Central memory CD8-positive, alpha-beta T cell (primary cell): ENCODE measurements around the gene DNAH1.

Source experiments
- ATAC-seq: fragments of 150-1000 bp; cut with Tn5 transposase; replicated peaks from 2 replicates; pipeline ENCODE4 v1.10.0; 2022; ENCODE audit warnings: mild to moderate bottlenecking, moderate FRiP score, moderate number of reproducible peaks; ENCODE audit not compliant: poor library complexity, severe bottlenecking; ENCODE audit errors: extremely low read depth
- DNase-seq, 2 donors: peaks; one replicate each; pipeline ENCODE4 v3.0.0; 2021; ENCODE audit warnings: low spot score in 2 of 2
- H3K27ac Mint-ChIP-seq: one replicate; pipeline ENCODE4 v1.8.0; 2022; ENCODE audit warnings: low read depth, mild to moderate bottlenecking, moderate library complexity, mixed read lengths
- H3K27me3 Mint-ChIP-seq: one replicate; pipeline ENCODE4 v1.8.0; 2022; ENCODE audit warnings: mixed read lengths
- H3K36me3 Mint-ChIP-seq: one replicate; pipeline ENCODE4 v1.8.0; 2022; ENCODE audit warnings: mild to moderate bottlenecking, moderate library complexity, mixed read lengths; ENCODE audit not compliant: insufficient read depth
- H3K4me1 Mint-ChIP-seq: one replicate; pipeline ENCODE4 v1.8.0; 2022; ENCODE audit warnings: mixed read lengths
- H3K4me3 Mint-ChIP-seq: one replicate; pipeline ENCODE4 v1.8.0; 2022; ENCODE audit warnings: mild to moderate bottlenecking, moderate library complexity, mixed read lengths
- H3K9me3 Mint-ChIP-seq: one replicate; pipeline ENCODE4 v1.8.0; 2022; ENCODE audit warnings: mixed read lengths

DNAH1 gene

GRCh38 chr3:52431459-52432223 lies 115.5 kb downstream of the DNAH1 start:
- H3K27ac Mint-ChIP-seq: no peak overlapping the region
- no peaks in the 10 kb centered on the region for H3K9me3 Mint-ChIP-seq
- no peak overlapping the region for H3K4me3 Mint-ChIP-seq
- H3K4me1 Mint-ChIP-seq: peaks cover 11% of the 10 kb centered on the region
- H3K27me3 Mint-ChIP-seq: no peaks in the 10 kb centered on the region
- ATAC-seq: no peak
- H3K36me3 Mint-ChIP-seq: no peaks in the 10 kb centered on the region
- no peak for DNase-seq

GRCh38 chr3:52432225-52432624 lies 116.1 kb downstream of the DNAH1 start:
- Mint-ChIP-seq H3K4me1 (peaks cover 11% of the 10 kb centered on the region), H3K27ac (no peak overlapping the region), H3K36me3 (no peaks in the 10 kb centered on the region), H3K9me3 (no peaks in the 10 kb centered on the region), H3K4me3 (no peak overlapping the region), H3K27me3 (no peaks in the 10 kb centered on the region)
- ATAC-seq (no peak), DNase-seq (no peak)

- H3K9me3 Mint-ChIP-seq: no peaks in the 10 kb centered on the region
Measured at GRCh38 chr3:52432691-52433141, 116.6 kb downstream of the DNAH1 start.

GRCh38 chr3:52433328-52433995 lies 117.3 kb downstream of the DNAH1 start:
- Mint-ChIP-seq H3K9me3 (no peaks in the 10 kb centered on the region), H3K27ac (no peak overlapping the region), H3K27me3 (no peaks in the 10 kb centered on the region), H3K4me3 (no peak overlapping the region), H3K36me3 (no peaks in the 10 kb centered on the region), H3K4me1 (peaks cover 11% of the 10 kb centered on the region)
- ATAC-seq (no peak), DNase-seq (no peak)

More at GRCh38 chr3:52432691-52433141, 116.6 kb downstream of the DNAH1 start:
- Mint-ChIP-seq H3K27ac (no peak overlapping the region), H3K4me1 (peaks cover 11% of the 10 kb centered on the region), H3K36me3 (no peaks in the 10 kb centered on the region), H3K4me3 (no peak overlapping the region), H3K27me3 (no peaks in the 10 kb centered on the region)
- ATAC-seq: no peak
- DNase-seq: no peak

GRCh38 chr3:52433996-52434479 lies 117.9 kb downstream of the DNAH1 start:
- ATAC-seq (no peak), DNase-seq (no peak)
- Mint-ChIP-seq H3K4me3 (no peak overlapping the region), H3K27ac (no peak overlapping the region), H3K4me1 (peaks cover 11% of the 10 kb centered on the region), H3K9me3 (no peaks in the 10 kb centered on the region), H3K36me3 (no peaks in the 10 kb centered on the region), H3K27me3 (no peaks in the 10 kb centered on the region)

- H3K27me3 Mint-ChIP-seq: no peaks in the 10 kb centered on the region
- H3K36me3 Mint-ChIP-seq: no peaks in the 10 kb centered on the region
- no peak for DNase-seq
- H3K4me3 Mint-ChIP-seq: no peak overlapping the region
- peaks cover 11% of the 10 kb centered on the region for H3K4me1 Mint-ChIP-seq
- ATAC-seq: no peak
- no peak overlapping the region for H3K27ac Mint-ChIP-seq
- H3K9me3 Mint-ChIP-seq: no peaks in the 10 kb centered on the region
Measured at GRCh38 chr3:52434491-52435115, 118.5 kb downstream of the DNAH1 start.

GRCh38 chr3:52435246-52436101 lies 119.4 kb downstream of the DNAH1 start:
- no peaks in the 10 kb centered on the region for H3K27me3 Mint-ChIP-seq
- peaks cover 11% of the 10 kb centered on the region for H3K4me1 Mint-ChIP-seq
- DNase-seq (no peak), ATAC-seq (no peak)
- H3K27ac Mint-ChIP-seq: no peak overlapping the region
- no peaks in the 10 kb centered on the region for H3K9me3 Mint-ChIP-seq
- no peaks in the 10 kb centered on the region for H3K36me3 Mint-ChIP-seq
- H3K4me3 Mint-ChIP-seq: no peak overlapping the region

DNA sequence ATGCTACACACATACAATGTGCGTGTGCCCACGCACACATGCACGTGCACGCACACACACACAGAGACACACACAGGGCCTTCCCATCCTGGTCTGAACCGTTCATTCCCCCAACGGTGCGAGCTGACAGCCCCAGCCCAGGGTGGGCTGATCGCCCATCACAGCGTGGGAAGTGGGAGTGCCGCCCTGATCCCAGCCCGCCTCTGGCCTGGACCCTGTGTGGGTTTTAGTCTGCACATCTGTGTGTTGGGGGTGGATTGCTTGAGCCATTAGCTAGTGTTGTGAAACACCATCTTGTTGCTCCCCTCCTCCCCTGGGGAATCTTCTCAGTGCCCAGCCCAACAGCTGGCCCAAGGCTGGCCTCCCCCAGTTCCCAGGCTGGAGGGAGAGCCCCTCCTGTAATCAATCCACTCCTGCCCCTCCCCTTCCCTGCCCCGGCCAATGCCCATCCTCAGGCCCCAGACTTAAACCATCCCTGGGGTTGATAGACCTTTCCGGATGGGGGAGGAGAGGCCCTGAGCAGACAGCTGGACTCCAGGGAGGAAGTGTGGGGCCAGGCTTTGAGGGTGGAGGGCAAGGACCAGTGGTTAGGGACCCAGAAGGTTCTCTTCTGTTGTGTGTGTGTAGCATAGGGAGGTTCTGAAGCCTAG lies 120.5 kb downstream of the DNAH1 start:
- peaks cover 11% of the 10 kb centered on the region for H3K4me1 Mint-ChIP-seq
- ATAC-seq (no peak), DNase-seq (no peak)
- H3K27me3 Mint-ChIP-seq: no peaks in the 10 kb centered on the region
- no peak overlapping the region for H3K4me3 Mint-ChIP-seq
- no peaks in the 10 kb centered on the region for H3K36me3 Mint-ChIP-seq
- no peak overlapping the region for H3K27ac Mint-ChIP-seq
- no peaks in the 10 kb centered on the region for H3K9me3 Mint-ChIP-seq

GRCh38 chr3:52437326-52438103 lies 121.4 kb downstream of the DNAH1 start:
- DNase-seq (no peak), ATAC-seq (no peak)
- Mint-ChIP-seq H3K27ac (no peak overlapping the region), H3K4me3 (no peak overlapping the region), H3K27me3 (no peaks in the 10 kb centered on the region), H3K9me3 (no peaks in the 10 kb centered on the region), H3K4me1 (peaks cover 5% of the 10 kb centered on the region), H3K36me3 (no peaks in the 10 kb centered on the region)

DNA sequence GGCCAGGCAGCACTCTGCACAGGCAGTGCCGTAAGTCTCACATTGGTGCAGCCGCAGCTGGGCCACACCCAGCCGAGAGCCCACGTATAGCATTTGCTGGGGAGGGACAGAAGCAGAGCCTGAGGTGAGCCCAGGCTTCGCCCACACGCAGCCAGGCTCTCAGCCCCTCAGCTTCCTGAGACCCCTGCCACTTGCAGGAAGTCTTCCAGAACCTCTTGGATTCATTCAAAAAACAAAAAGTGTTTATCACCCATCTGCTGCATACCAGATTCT lies 121.9 kb downstream of the DNAH1 start:
- Mint-ChIP-seq H3K36me3 (no peaks in the 10 kb centered on the region), H3K4me1 (peaks cover 2% of the 10 kb centered on the region), H3K27me3 (no peaks in the 10 kb centered on the region), H3K4me3 (no peak overlapping the region), H3K9me3 (no peaks in the 10 kb centered on the region), H3K27ac (no peak overlapping the region)
- no peak for ATAC-seq
- DNase-seq: no peak

GRCh38 chr3:52438579-52439425 lies 122.7 kb downstream of the DNAH1 start:
- no peak overlapping the region for H3K4me3 Mint-ChIP-seq
- no peaks in the 10 kb centered on the region for H3K36me3 Mint-ChIP-seq
- no peaks in the 10 kb centered on the region for H3K4me1 Mint-ChIP-seq
- H3K9me3 Mint-ChIP-seq: no peaks in the 10 kb centered on the region
- no peak overlapping the region for H3K27ac Mint-ChIP-seq
- H3K27me3 Mint-ChIP-seq: no peaks in the 10 kb centered on the region
- no peak for DNase-seq
- no peak for ATAC-seq
